Measurements from ENCODE around the gene DGKI. TPM values are rescaled to one million over a fixed set of nuclear protein-coding genes. Genes with fewer than 3 reads are reported as not detected.

DGKI gene
- total and polyA plus RNA-seq, 2 experiments from 2014 or later: 0.16 to 1.0 TPM

DNA sequence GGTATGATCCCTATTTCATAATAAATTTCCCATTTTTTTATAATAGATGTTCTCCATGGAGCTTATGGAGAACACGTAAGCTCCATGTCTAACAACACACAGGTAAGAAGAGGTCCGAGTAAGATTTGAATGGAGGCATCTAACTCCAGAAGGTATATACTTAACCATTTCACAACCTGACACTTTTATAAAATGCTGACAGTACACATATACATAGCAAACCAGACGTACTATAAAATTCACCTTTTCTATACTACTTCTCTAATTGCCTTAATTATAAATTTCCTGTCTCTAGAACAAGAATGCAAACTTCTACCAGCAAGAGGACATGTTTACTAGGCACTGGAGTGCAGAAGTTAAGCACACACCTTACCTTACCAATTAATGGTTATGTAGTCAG lies 151.3 kb downstream of the DGKI start:
- H3F3A ChIP-seq (replicated peaks; ENCODE audit: low read depth): no peaks in the 10 kb centered on the region
- no peaks in the 10 kb centered on the region for H4K20me1 ChIP-seq (replicated peaks; ENCODE audit: insufficient read depth)
- Mint-ChIP-seq H3K4me1 (no peaks in the 10 kb centered on the region), H3K27me3 (ENCODE audit: insufficient read depth, low read depth, poor library complexity) (no peaks in the 10 kb centered on the region), H3K4me3 (no peak overlapping the region), H3K9me3 (no peaks in the 10 kb centered on the region), H3K27ac (no peak overlapping the region), H3K36me3 (ENCODE audit: low read depth) (no peaks in the 10 kb centered on the region)
- H3K36me3 ChIP-seq (ENCODE audit: insufficient read depth): no peaks in the 10 kb centered on the region
- H3K4me3 ChIP-seq: no peak overlapping the region
- no peaks in the 10 kb centered on the region for H3K9me2 ChIP-seq (ENCODE audit: insufficient read depth)
- H3K79me2 ChIP-seq (replicated peaks; ENCODE audit: insufficient read depth): no peaks in the 10 kb centered on the region
- no peak overlapping the region for H3K4me2 ChIP-seq
- H3K27ac ChIP-seq (ENCODE audit: low read depth): no peak overlapping the region
- TF ChIP-seq STAT1 (IDR thresholded peaks at IDR 0.05; ENCODE audit: unreplicated experiment) (no peak), CREB1 (CRISPR knock-in tag; IDR thresholded peaks at IDR 0.05; ENCODE audit: low read depth) (no peak), ZNF114 (CRISPR knock-in tag; IDR thresholded peaks at IDR 0.05) (no peak), JUNB (IDR thresholded peaks at IDR 0.05; ENCODE audit: unreplicated experiment) (no peak), POLR2AphosphoS5 (IDR thresholded peaks at IDR 0.05; ENCODE audit: low read depth) (no peak), EZH2phosphoT487 (IDR thresholded peaks at IDR 0.05; ENCODE audit: unreplicated experiment) (no peak), EZH2 (IDR thresholded peaks at IDR 0.05; ENCODE audit: low read depth, unreplicated experiment) (no peak), ZNF331 (CRISPR knock-in tag; IDR thresholded peaks at IDR 0.05; ENCODE audit: low read depth) (no peak), NANOG (IDR thresholded peaks at IDR 0.05; ENCODE audit: borderline replicate concordance) (no peak)
- TF ChIP-seq, protein P1, sequence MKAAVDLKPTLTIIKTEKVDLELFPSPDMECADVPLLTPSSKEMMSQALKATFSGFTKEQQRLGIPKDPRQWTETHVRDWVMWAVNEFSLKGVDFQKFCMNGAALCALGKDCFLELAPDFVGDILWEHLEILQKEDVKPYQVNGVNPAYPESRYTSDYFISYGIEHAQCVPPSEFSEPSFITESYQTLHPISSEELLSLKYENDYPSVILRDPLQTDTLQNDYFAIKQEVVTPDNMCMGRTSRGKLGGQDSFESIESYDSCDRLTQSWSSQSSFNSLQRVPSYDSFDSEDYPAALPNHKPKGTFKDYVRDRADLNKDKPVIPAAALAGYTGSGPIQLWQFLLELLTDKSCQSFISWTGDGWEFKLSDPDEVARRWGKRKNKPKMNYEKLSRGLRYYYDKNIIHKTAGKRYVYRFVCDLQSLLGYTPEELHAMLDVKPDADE (IDR thresholded peaks at IDR 0.05): no peak
- TF ChIP-seq, protein P2, sequence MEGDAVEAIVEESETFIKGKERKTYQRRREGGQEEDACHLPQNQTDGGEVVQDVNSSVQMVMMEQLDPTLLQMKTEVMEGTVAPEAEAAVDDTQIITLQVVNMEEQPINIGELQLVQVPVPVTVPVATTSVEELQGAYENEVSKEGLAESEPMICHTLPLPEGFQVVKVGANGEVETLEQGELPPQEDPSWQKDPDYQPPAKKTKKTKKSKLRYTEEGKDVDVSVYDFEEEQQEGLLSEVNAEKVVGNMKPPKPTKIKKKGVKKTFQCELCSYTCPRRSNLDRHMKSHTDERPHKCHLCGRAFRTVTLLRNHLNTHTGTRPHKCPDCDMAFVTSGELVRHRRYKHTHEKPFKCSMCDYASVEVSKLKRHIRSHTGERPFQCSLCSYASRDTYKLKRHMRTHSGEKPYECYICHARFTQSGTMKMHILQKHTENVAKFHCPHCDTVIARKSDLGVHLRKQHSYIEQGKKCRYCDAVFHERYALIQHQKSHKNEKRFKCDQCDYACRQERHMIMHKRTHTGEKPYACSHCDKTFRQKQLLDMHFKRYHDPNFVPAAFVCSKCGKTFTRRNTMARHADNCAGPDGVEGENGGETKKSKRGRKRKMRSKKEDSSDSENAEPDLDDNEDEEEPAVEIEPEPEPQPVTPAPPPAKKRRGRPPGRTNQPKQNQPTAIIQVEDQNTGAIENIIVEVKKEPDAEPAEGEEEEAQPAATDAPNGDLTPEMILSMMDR (conservative IDR thresholded peaks at IDR 0.05; ENCODE audit: low read depth in 2 of 2): no peak
- TF ChIP-seq, protein P3, sequence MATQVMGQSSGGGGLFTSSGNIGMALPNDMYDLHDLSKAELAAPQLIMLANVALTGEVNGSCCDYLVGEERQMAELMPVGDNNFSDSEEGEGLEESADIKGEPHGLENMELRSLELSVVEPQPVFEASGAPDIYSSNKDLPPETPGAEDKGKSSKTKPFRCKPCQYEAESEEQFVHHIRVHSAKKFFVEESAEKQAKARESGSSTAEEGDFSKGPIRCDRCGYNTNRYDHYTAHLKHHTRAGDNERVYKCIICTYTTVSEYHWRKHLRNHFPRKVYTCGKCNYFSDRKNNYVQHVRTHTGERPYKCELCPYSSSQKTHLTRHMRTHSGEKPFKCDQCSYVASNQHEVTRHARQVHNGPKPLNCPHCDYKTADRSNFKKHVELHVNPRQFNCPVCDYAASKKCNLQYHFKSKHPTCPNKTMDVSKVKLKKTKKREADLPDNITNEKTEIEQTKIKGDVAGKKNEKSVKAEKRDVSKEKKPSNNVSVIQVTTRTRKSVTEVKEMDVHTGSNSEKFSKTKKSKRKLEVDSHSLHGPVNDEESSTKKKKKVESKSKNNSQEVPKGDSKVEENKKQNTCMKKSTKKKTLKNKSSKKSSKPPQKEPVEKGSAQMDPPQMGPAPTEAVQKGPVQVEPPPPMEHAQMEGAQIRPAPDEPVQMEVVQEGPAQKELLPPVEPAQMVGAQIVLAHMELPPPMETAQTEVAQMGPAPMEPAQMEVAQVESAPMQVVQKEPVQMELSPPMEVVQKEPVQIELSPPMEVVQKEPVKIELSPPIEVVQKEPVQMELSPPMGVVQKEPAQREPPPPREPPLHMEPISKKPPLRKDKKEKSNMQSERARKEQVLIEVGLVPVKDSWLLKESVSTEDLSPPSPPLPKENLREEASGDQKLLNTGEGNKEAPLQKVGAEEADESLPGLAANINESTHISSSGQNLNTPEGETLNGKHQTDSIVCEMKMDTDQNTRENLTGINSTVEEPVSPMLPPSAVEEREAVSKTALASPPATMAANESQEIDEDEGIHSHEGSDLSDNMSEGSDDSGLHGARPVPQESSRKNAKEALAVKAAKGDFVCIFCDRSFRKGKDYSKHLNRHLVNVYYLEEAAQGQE (IDR thresholded peaks at IDR 0.05; ENCODE audit: unreplicated experiment): no peak
- TF ChIP-seq, protein P4, sequence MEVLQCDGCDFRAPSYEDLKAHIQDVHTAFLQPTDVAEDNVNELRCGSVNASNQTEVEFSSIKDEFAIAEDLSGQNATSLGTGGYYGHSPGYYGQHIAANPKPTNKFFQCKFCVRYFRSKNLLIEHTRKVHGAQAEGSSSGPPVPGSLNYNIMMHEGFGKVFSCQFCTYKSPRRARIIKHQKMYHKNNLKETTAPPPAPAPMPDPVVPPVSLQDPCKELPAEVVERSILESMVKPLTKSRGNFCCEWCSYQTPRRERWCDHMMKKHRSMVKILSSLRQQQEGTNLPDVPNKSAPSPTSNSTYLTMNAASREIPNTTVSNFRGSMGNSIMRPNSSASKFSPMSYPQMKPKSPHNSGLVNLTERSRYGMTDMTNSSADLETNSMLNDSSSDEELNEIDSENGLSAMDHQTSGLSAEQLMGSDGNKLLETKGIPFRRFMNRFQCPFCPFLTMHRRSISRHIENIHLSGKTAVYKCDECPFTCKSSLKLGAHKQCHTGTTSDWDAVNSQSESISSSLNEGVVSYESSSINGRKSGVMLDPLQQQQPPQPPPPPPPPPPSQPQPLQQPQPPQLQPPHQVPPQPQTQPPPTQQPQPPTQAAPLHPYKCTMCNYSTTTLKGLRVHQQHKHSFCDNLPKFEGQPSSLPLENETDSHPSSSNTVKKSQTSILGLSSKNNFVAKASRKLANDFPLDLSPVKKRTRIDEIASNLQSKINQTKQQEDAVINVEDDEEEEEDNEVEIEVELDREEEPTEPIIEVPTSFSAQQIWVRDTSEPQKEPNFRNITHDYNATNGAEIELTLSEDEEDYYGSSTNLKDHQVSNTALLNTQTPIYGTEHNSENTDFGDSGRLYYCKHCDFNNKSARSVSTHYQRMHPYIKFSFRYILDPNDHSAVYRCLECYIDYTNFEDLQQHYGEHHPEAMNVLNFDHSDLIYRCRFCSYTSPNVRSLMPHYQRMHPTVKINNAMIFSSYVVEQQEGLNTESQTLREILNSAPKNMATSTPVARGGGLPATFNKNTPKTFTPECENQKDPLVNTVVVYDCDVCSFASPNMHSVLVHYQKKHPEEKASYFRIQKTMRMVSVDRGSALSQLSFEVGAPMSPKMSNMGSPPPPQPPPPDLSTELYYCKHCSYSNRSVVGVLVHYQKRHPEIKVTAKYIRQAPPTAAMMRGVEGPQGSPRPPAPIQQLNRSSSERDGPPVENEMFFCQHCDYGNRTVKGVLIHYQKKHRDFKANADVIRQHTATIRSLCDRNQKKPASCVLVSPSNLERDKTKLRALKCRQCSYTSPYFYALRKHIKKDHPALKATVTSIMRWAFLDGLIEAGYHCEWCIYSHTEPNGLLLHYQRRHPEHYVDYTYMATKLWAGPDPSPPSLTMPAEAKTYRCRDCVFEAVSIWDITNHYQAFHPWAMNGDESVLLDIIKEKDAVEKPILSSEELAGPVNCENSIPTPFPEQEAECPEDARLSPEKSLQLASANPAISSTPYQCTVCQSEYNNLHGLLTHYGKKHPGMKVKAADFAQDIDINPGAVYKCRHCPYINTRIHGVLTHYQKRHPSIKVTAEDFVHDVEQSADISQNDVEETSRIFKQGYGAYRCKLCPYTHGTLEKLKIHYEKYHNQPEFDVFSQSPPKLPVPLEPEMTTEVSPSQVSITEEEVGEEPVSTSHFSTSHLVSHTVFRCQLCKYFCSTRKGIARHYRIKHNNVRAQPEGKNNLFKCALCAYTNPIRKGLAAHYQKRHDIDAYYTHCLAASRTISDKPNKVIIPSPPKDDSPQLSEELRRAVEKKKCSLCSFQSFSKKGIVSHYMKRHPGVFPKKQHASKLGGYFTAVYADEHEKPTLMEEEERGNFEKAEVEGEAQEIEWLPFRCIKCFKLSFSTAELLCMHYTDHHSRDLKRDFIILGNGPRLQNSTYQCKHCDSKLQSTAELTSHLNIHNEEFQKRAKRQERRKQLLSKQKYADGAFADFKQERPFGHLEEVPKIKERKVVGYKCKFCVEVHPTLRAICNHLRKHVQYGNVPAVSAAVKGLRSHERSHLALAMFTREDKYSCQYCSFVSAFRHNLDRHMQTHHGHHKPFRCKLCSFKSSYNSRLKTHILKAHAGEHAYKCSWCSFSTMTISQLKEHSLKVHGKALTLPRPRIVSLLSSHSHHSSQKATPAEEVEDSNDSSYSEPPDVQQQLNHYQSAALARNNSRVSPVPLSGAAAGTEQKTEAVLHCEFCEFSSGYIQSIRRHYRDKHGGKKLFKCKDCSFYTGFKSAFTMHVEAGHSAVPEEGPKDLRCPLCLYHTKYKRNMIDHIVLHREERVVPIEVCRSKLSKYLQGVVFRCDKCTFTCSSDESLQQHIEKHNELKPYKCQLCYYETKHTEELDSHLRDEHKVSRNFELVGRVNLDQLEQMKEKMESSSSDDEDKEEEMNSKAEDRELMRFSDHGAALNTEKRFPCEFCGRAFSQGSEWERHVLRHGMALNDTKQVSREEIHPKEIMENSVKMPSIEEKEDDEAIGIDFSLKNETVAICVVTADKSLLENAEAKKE (CRISPR knock-in tag; IDR thresholded peaks at IDR 0.05): no peak
- no peak overlapping the region for H2AFZ ChIP-seq
- no peaks in the 10 kb centered on the region for H3K4me1 ChIP-seq (ENCODE audit: insufficient read depth)
- ATAC-seq (no peak), DNase-seq (ENCODE audit: low spot score) (no peak)
- H3K27me3 ChIP-seq (ENCODE audit: insufficient read depth): no peaks in the 10 kb centered on the region

Data from GM23338 (cell line).